HEK293T (cell line): ENCODE results near the gene AXL.

Experiments used
- CTCF ChIA-PET: fragments of 350-600 bp; formaldehyde crosslinking; extraction: SDS; loops from one replicate; lab custom pipeline; 2021; ENCODE audit warnings: antibody characterized with exemption, inconsistent platforms; lab: Yijun Ruan, JAX
- POLR2A ChIA-PET: fragments of 350-600 bp; formaldehyde crosslinking; extraction: SDS; loops from one replicate; lab custom pipeline; 2020; ENCODE audit warnings: antibody characterized with exemption, inconsistent platforms; lab: Yijun Ruan, JAX
- DNase-seq: peaks from one replicate; pipeline ENCODE4 v3.0.0; 2012; ENCODE audit warnings: mixed read lengths; ENCODE audit errors: extremely low spot score
- ARNT ChIP-seq: fragments of 450-650 bp; IDR thresholded peaks from 2 replicates; pipeline ENCODE4 v1.6.1; 2017; ENCODE audit warnings: mild to moderate bottlenecking
- BHLHE40 ChIP-seq: fragments of 450-650 bp; IDR thresholded peaks from 2 replicates; pipeline ENCODE4 v1.6.1; 2016; ENCODE audit warnings: mild to moderate bottlenecking, moderate library complexity, borderline replicate concordance
- CTBP1 ChIP-seq: fragments of 450-650 bp; IDR thresholded peaks from 2 replicates; pipeline ENCODE4 v1.6.1; 2016; ENCODE audit warnings: borderline replicate concordance
- ELF4 ChIP-seq: fragments of 450-650 bp; IDR thresholded peaks from 2 replicates; pipeline ENCODE4 v1.6.1; 2017; ENCODE audit warnings: antibody characterized with exemption
- FOXA1 ChIP-seq: fragments of 450-650 bp; IDR thresholded peaks from 2 replicates; pipeline ENCODE4 v1.6.1; 2016; ENCODE audit warnings: mild to moderate bottlenecking
- FOXK2 ChIP-seq: fragments of 450-650 bp; IDR thresholded peaks from 2 replicates; pipeline ENCODE4 v1.6.1; 2016; ENCODE audit warnings: mild to moderate bottlenecking
- FOXM1 ChIP-seq: fragments of 450-650 bp; IDR thresholded peaks from 2 replicates; pipeline ENCODE4 v1.6.1; 2017; ENCODE audit warnings: mild to moderate bottlenecking, borderline replicate concordance
- HDGF ChIP-seq: fragments of 450-650 bp; IDR thresholded peaks from 2 replicates; pipeline ENCODE4 v1.6.1; 2017; ENCODE audit warnings: antibody characterized with exemption, borderline replicate concordance
- L3MBTL2 ChIP-seq: fragments of 450-650 bp; conservative IDR thresholded peaks from 2 replicates; pipeline ENCODE4 v1.6.1; 2016; ENCODE audit warnings: mild to moderate bottlenecking
- LEF1 ChIP-seq: fragments of 450-650 bp; IDR thresholded peaks from 2 replicates; pipeline ENCODE4 v1.6.1; 2017; ENCODE audit warnings: mild to moderate bottlenecking, borderline replicate concordance
- NFRKB ChIP-seq: fragments of 450-650 bp; IDR thresholded peaks from 2 replicates; pipeline ENCODE4 v1.6.1; 2016; ENCODE audit warnings: mild to moderate bottlenecking, moderate library complexity
- PKNOX1 ChIP-seq: fragments of 450-650 bp; IDR thresholded peaks from 2 replicates; pipeline ENCODE4 v1.6.1; 2016
- SP1 ChIP-seq: fragments of 450-650 bp; IDR thresholded peaks from 2 replicates; pipeline ENCODE4 v1.6.1; 2017
- SUZ12 ChIP-seq: fragments of 450-650 bp; IDR thresholded peaks from 2 replicates; pipeline ENCODE4 v1.6.1; 2016; ENCODE audit warnings: mild to moderate bottlenecking
- TARDBP ChIP-seq: fragments of 450-650 bp; IDR thresholded peaks from 2 replicates; pipeline ENCODE4 v1.6.1; 2016
- ZNF384 ChIP-seq: fragments of 450-650 bp; IDR thresholded peaks from 2 replicates; pipeline ENCODE4 v1.6.1; 2016

AXL gene

GRCh38 chr19:41307090-41307875 lies 88.3 kb downstream of the AXL start:
- POLR2A ChIA-PET: interaction anchor here (0.9 kb wide), 1 partner anchor 133 kb away, joined by 3 read pairs; the partner anchor contains the start of gene DMAC2
- no peak for DNase-seq
- TF ChIP-seq ARNT (no peak), BHLHE40 (no peak), FOXM1 (no peak), SUZ12 (no peak), LEF1 (no peak), PKNOX1 (no peak), FOXA1 (no peak)
- CTCF ChIA-PET: no interaction called here

GRCh38 chr19:41307954-41308449 lies 89.0 kb downstream of the AXL start:
- POLR2A ChIA-PET: interaction anchor here (0.9 to 1.6 kb wide), 4 partner anchors 43 to 132 kb away, joined by 3 to 6 read pairs (median 4); partner anchors contain the start of genes DMAC2 and HNRNPUL1
- no peak for DNase-seq
- CTCF ChIA-PET: interaction anchor here (0.6 to 1.4 kb wide), 4 partner anchors 15 to 255 kb away, joined by 3 read pairs; no protein-coding TSS in a partner anchor
- TF ChIP-seq PKNOX1 (no peak), NFRKB (no peak), ZNF384 (no peak), L3MBTL2 (no peak), ELF4 (no peak), HDGF (no peak), FOXM1 (no peak), SP1 (no peak), SUZ12 (no peak), ARNT (no peak)

- ChIA-PET POLR2A (interaction anchor here (0.9 to 1.6 kb wide), 4 partner anchors 44 to 131 kb away, joined by 3 to 6 read pairs (median 4); partner anchors contain the start of genes DMAC2 and HNRNPUL1), CTCF (interaction anchor here (0.6 to 1.4 kb wide), 12 partner anchors 10 to 255 kb away, joined by 3 to 5 read pairs (median 3); no protein-coding TSS in a partner anchor)
- TF ChIP-seq FOXA1 (no peak), FOXK2 (peak; percentile 53; the same call in 1 of the 2 replicates), BHLHE40 (no peak)
- DNase-seq: peak; percentile 82
Measured at GRCh38 chr19:41308450-41309179, 89.6 kb downstream of the AXL start.

- CTCF ChIA-PET: interaction anchor here (0.6 to 1.4 kb wide), 9 partner anchors 11 to 139 kb away, joined by 3 to 5 read pairs (median 4); no protein-coding TSS in a partner anchor
- no peak for DNase-seq
- POLR2A ChIA-PET: interaction anchor here (1.0 to 2.1 kb wide), 4 partner anchors 43 to 130 kb away, joined by 3 to 6 read pairs (median 4); partner anchors contain the start of gene DMAC2
- TF ChIP-seq L3MBTL2 (no peak), ELF4 (no peak), NFRKB (no peak), BHLHE40 (no peak), FOXM1 (no peak), FOXA1 (no peak), LEF1 (no peak), TARDBP (no peak), FOXK2 (no peak), ZNF384 (no peak; the same call in 1 of the 2 replicates), HDGF (no peak), PKNOX1 (no peak), SUZ12 (no peak), SP1 (no peak), CTBP1 (no peak), ARNT (no peak)
Measured at GRCh38 chr19:41309180-41310032, 90.4 kb downstream of the AXL start.
